ENCODE results near the gene TTC23L. TPM values are rescaled to one million over a fixed set of nuclear protein-coding genes. Genes with fewer than 3 reads are reported as not detected.
A peak's percentile ranks its signal among the peaks of the same experiment; 100 is the strongest.

The TTC23L gene
- not detected in 2 replicates for total RNA-seq (2014; rRNA removed; shearing (Covaris generic))

DNA sequence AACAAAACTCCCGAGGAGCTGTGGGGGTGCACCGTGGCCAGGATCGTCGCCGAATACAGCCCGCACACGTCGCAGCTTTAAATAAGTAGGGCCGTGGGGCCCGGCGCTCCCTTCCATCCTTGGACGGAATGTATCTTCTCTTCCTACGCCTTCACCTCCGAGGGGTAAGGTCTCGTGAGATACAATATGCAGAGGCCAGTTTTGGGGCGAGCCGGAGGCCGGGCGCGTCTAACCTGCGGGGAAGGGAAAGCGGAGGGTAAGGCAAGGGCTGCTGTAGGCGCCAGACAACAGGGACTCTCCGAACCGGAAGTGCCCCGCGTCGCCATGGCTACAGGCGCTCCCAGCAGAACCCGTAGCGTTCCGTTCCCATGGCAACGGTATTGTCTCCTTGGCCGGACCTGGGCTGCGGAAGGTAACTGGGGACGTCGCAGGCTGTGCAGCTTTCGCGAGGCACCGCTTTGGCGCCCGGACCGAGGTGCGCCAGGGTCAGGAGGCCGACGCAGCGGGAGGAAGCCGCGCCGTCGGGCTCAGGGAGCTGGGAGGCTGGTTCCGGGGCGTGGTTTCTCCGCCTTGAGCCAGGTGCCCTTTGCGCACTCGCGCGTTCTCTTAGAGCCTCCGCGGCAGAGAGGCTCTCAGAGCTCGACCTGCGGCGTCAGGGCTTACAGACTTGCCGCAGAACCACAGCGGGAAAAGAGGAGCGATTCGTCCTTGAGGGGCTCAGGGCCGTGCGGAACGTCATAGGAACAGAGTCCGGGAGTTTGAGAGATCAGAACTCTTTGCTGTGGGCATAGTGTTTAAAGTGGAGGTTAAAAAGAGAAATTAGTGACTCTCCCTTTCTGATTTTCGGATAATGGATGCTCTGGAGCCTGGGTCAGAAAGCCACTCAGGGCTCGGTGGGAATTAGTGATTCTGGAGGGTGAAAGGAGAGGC, at the start of gene TTC23L:
Gene TTC23L, plus strand, starts transcription at position 380 of the 930 bp plus-strand sequence. CDS start 1,508 bp downstream, outside the sequence.
- Histone ChIP-seq H3K9me3 (replicated peaks) (no peaks in the 10 kb centered on the region), H3K36me3 (peaks cover under 1% of the 10 kb centered on the region; the same call in 1 of the 2 replicates), H3K27ac (no peak within 1 kb of the TSS), H3K27me3 (no peaks in the 10 kb centered on the region), H3K4me1 (no peaks in the 10 kb centered on the region), H3K4me3 (peak within 1 kb of the TSS; percentile 63)
- peak; percentile 70 to 75 for DNase-seq

DNA sequence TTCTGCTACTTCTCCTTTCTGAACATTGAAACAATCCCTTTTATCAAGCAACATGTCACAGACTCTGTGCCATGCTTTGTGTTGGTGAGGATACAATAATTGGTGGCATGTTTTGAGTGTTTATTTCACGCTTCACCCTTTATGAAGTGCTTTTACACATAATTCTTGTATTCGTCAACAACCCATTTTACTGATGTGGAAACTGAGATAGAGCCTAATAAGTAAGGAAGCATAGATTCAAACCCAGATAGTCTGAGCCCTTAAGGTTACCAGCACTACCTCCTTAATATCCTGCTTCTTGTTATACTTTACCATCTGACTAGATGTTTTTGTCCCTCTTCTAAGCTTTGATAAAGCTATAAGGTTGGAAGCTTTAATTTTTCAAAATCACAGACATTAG, 49.3 kb upstream of the TTC23L start:
- no peak overlapping the region for H3K27ac ChIP-seq
- H3K36me3 ChIP-seq = peaks cover 5% of the 10 kb centered on the region; the same call in 1 of the 2 replicates
- H3K4me3 ChIP-seq = no peak overlapping the region
- H3K27me3 ChIP-seq = no peaks in the 10 kb centered on the region
- no peak for DNase-seq
- H3K9me3 ChIP-seq (replicated peaks) = peaks cover 8% of the 10 kb centered on the region
- H3K4me1 ChIP-seq = no peaks in the 10 kb centered on the region

DNA sequence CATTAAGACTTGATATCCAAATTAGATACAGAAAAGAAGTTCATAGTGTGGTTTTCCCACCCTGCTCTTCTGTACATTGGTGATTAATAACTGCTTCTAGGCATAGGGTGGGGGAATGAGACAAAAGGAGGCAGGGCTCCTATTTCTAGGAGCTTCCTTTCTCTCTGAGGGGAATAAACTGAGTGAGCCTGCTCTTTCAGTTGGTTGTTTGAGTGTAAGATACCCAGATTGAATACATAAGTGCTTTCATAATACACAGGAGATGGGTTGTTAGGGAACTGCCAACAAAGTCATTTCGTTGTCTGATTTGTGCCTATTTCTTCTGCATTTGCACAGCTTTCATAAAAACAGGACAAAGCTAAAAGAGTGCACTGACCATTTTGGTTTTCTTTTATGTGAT, 48.9 kb upstream of the TTC23L start:
- DNase-seq = no peak
- H3K27me3 ChIP-seq = no peaks in the 10 kb centered on the region
- H3K4me3 ChIP-seq = no peak overlapping the region
- peaks cover 5% of the 10 kb centered on the region; the same call in 1 of the 2 replicates for H3K36me3 ChIP-seq
- H3K27ac ChIP-seq = no peak overlapping the region
- no peaks in the 10 kb centered on the region for H3K4me1 ChIP-seq
- peaks cover 8% of the 10 kb centered on the region for H3K9me3 ChIP-seq (replicated peaks)

DNA sequence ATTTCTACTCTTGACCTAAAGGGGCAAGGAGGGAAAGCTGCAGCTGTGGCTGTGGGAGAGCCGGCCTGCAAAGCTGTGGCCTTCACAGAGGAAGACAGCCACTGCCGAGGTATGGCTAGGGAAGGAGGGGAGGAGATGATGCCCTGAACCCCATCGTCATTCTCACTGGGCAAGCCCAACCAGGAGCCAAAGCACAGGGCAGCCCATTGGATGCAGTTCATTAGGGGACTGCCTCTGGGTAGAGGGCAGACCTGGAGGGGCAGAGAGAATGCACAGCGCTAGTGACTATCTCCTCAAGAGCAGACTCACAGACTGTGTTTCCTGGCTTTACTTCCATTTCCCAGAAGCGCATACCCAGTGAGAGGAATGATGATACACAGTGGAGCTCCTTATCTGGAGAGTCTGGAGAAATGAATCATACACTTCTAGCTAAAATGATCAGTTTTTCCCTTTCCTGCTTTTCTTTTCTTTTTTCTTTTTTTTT, 47.2 kb upstream of the TTC23L start:
- no peak overlapping the region for H3K27ac ChIP-seq
- no peaks in the 10 kb centered on the region for H3K4me1 ChIP-seq
- peaks cover 10% of the 10 kb centered on the region for H3K36me3 ChIP-seq
- peaks cover 6% of the 10 kb centered on the region for H3K9me3 ChIP-seq (replicated peaks)
- no peak for DNase-seq
- no peak overlapping the region for H3K4me3 ChIP-seq
- no peaks in the 10 kb centered on the region for H3K27me3 ChIP-seq

DNA sequence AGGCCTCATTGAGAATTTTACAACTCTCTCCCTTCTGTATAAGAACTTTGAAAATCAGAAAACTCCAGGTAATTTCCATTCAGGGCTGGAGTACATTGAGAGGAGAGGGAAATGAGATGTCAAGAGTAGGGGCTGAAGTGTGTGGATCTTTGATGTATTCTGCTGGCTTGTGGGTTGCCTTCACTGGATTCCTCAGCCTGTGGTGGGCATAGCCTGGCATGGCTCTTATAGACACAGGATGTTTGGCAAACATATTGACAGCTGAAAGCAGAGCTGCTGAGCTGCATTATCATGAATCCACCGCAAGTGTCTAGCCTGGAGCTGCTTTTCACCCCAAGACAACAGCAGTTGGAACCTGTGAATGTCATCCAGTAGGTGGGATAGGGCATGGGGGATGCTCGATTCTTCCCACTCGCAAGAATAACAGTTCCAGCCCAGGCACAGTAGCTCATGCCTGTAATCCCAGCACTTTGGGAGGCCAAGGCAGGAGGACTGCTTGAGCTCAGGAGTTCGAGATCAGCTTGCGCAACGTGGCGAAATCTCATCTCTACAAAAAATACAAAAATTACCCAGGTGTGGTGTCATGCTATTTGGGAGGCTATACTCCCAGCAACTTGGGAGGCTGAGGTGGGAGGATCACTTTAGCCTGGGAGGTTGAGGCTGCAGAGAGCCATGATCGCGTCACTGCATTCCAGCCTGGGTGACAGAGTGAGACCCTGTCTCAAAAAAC, 36.0 kb upstream of the TTC23L start:
- Histone ChIP-seq H3K36me3 (peaks cover 34% of the 10 kb centered on the region), H3K4me3 (no peak overlapping the region)
- no peak for DNase-seq

GRCh38 chr5:34803974-34804732, 34.8 kb upstream of the TTC23L start:
- H3K27me3 ChIP-seq = no peaks in the 10 kb centered on the region
- no peaks in the 10 kb centered on the region for H3K9me3 ChIP-seq (replicated peaks)
- H3K4me3 ChIP-seq = no peak overlapping the region
- no peaks in the 10 kb centered on the region for H3K4me1 ChIP-seq
- no peak for DNase-seq
- H3K27ac ChIP-seq = no peak overlapping the region
- H3K36me3 ChIP-seq = peaks cover 26% of the 10 kb centered on the region

More for the DNA sequence above, 36.0 kb upstream of the TTC23L start:
- no peaks in the 10 kb centered on the region for H3K27me3 ChIP-seq
- no peaks in the 10 kb centered on the region for H3K4me1 ChIP-seq
- no peak overlapping the region for H3K27ac ChIP-seq
- no peaks in the 10 kb centered on the region for H3K9me3 ChIP-seq (replicated peaks)

DNA sequence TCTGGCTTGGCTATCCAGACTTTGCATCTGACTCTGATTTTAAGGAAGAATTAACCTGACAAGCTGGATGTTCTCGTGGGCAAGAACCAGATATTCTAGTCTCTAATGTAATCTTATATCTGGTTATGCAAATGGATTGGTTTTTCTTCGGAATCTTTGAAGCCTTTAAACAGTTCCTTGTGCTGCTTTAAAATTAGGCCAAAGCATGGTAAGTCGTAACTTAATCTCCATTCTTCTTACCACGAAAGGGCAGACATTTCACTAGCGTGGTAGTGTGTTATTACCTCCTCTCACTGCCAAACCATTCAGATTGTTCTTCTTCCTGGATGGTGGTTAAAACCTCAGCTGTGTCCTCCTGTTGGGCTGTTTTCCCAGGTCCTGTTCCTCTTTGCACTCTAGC, 34.1 kb upstream of the TTC23L start:
- Histone ChIP-seq H3K9me3 (replicated peaks) (no peaks in the 10 kb centered on the region), H3K4me3 (no peak overlapping the region), H3K4me1 (no peaks in the 10 kb centered on the region), H3K27ac (no peak overlapping the region), H3K27me3 (no peaks in the 10 kb centered on the region), H3K36me3 (peaks cover 22% of the 10 kb centered on the region)
- no peak for DNase-seq

GRCh38 chr5:34806532-34806931, 32.4 kb upstream of the TTC23L start:
- H3K9me3 ChIP-seq (replicated peaks) = no peaks in the 10 kb centered on the region
- no peak for DNase-seq
- H3K4me1 ChIP-seq = peaks cover 7% of the 10 kb centered on the region; the same call in 1 of the 2 replicates
- no peaks in the 10 kb centered on the region for H3K27me3 ChIP-seq
- no peak overlapping the region for H3K27ac ChIP-seq
- peaks cover 10% of the 10 kb centered on the region; the same call in 1 of the 2 replicates for H3K36me3 ChIP-seq
- no peak overlapping the region for H3K4me3 ChIP-seq

- Histone ChIP-seq H3K4me1 (peaks cover 8% of the 10 kb centered on the region; the same call in 1 of the 2 replicates), H3K27me3 (no peaks in the 10 kb centered on the region), H3K27ac (no peak overlapping the region; the same call in 1 of the 2 replicates), H3K4me3 (no peak overlapping the region), H3K9me3 (replicated peaks) (no peaks in the 10 kb centered on the region), H3K36me3 (peaks cover 25% of the 10 kb centered on the region)
- DNase-seq = no peak
Observed at GRCh38 chr5:34811706-34812105, 27.3 kb upstream of the TTC23L start.

DNA sequence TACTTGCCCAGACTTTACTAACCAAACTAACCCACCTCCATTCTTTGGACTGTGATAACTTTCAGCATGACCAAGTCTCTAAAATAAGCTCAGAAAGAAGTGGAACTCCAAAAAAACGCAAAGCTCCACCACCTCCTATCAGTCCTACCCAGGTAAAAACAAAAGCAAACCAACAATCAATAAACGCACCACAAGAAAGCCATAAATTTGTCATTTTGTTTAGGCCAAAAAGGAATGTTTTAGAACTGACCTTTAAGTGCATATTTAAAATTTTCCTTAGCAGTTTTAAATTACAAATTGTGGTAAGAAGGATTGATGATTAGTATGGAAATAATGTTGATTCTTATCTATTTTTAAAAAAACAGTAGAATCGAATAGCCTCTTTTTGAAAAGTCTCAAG, 25.5 kb upstream of the TTC23L start:
- H3K27ac ChIP-seq = no peak overlapping the region
- no peak overlapping the region for H3K4me3 ChIP-seq
- peaks cover 19% of the 10 kb centered on the region for H3K4me1 ChIP-seq
- no peaks in the 10 kb centered on the region for H3K9me3 ChIP-seq (replicated peaks)
- H3K36me3 ChIP-seq = peaks cover 23% of the 10 kb centered on the region
- no peaks in the 10 kb centered on the region for H3K27me3 ChIP-seq
- no peak for DNase-seq

DNA sequence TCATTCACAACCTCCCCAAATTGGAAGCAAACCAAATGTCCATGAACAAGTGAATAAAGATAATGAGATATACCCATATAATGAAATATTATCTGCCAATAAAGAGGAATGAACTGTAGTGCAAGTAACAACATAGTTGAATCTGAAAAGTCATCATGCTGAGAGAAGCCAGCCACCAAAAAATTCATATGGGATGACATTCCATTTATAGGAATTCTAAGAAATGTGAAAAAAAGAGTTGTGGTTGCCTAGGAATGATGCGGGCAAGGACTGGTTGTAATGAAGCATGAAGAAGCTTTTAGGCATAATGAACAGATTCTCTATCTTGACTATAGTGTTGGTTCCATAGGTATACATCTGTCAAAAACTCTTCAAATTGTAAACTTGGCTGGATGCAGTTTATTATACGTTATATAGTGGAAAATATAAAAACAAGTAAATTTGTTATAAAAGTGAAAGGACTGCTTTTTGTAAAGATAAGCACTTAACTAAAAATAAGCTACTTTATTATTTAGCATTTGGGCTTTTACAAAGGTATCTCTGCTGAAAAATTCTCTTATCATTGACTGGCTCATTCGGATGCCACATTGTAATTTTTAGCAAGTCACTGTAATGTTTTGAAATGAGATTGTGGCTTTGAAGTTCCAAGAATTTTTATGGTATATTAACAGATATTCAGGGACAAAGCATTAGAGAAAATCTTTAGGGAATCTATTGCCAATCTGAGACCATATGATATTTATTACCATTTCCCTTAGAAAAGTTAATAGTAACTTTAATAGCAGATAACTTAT, 21.2 kb upstream of the TTC23L start:
- no peaks in the 10 kb centered on the region for H3K27me3 ChIP-seq
- H3K4me1 ChIP-seq = peaks cover 11% of the 10 kb centered on the region
- H3K9me3 ChIP-seq (replicated peaks) = no peaks in the 10 kb centered on the region
- peak overlapping the region; percentile 51 for H3K27ac ChIP-seq
- DNase-seq = peak; percentile 18 to 32
- H3K4me3 ChIP-seq = no peak overlapping the region
- H3K36me3 ChIP-seq = peaks cover 43% of the 10 kb centered on the region

- Histone ChIP-seq H3K9me3 (replicated peaks) (no peaks in the 10 kb centered on the region), H3K4me3 (no peak overlapping the region), H3K36me3 (peaks cover 46% of the 10 kb centered on the region), H3K4me1 (peaks cover 11% of the 10 kb centered on the region), H3K27me3 (no peaks in the 10 kb centered on the region), H3K27ac (peak overlapping the region; percentile 51)
- DNase-seq = no peak
Observed at GRCh38 chr5:34818717-34819116, 20.2 kb upstream of the TTC23L start.

GRCh38 chr5:34820593-34820992, 18.4 kb upstream of the TTC23L start:
- Histone ChIP-seq H3K4me3 (no peak overlapping the region), H3K4me1 (peaks cover 11% of the 10 kb centered on the region), H3K27me3 (no peaks in the 10 kb centered on the region), H3K27ac (no peak overlapping the region), H3K9me3 (replicated peaks) (no peaks in the 10 kb centered on the region), H3K36me3 (peaks cover 53% of the 10 kb centered on the region)
- no peak for DNase-seq
